HG03565 (cell line): ENCODE results near the gene MRGPRD.
"Not testable (repeated sequence)": the region's sequence is repeated elsewhere in the genome, so short reads cannot be mapped to it uniquely, and the experiment has no call there.

Experiments
- ATAC-seq: cut with Tn5 transposase; IDR thresholded peaks from one replicate; pipeline ENCODE4 v1.9.1; 2021; ENCODE audit warnings: mild to moderate bottlenecking, moderate library complexity; ENCODE audit not compliant: unreplicated experiment

The MRGPRD gene

DNA sequence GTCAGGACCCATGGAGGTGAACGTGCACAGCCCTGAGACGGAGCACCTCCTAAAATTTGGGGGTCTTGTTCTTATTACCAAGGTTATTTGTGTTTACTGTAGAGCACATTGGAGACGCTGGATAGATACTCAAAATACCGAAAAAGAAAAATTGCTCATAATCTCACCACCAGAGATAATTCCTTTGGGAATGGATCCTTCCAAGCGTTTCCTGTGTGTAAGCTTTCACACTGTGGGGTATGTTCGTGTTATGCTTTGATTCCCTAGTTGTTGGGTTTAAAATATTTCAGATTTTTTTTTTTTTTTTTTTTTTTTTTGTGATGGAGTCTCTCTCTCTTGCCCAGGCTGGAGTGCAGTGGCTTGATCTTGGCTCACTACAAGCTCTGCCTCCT lies 14.1 kb upstream of the MRGPRD start:
- no peak for ATAC-seq

DNA sequence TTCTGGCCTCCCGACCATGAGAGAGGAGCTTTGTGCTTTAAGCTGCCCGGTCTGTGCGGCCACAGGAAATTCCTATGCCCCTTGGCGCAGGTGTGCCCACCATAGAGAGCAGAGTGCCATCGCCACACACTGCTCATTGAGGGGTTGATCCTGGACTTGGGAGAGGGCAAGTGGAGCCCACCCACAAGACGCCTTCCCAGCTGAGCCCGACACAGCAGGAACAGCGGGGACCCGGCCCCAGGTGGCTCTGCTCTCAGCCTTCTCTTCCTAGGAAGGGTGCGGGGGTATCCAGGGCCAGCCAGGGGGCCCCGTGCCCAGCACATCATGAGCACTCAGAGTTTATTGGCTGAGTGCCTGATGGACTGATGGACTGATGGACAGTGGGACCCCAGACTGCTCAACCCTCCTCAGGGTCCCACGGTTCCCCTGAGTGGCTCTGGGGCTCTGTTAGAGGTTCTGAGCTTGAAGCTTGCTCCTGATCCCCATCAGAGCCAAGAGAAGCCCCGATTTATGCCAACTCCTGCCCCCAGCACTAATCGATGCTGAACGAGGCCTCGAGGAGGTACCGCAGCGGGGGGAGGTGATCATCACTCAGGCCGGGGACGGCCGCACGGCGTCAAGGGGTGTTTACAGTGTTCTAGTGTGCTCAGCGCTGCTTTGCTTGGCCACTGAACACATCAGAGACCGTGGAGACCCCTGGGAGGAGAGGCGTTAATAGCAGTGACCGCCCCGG lies 13.5 kb upstream of the MRGPRD start:
- no peak for ATAC-seq

DNA sequence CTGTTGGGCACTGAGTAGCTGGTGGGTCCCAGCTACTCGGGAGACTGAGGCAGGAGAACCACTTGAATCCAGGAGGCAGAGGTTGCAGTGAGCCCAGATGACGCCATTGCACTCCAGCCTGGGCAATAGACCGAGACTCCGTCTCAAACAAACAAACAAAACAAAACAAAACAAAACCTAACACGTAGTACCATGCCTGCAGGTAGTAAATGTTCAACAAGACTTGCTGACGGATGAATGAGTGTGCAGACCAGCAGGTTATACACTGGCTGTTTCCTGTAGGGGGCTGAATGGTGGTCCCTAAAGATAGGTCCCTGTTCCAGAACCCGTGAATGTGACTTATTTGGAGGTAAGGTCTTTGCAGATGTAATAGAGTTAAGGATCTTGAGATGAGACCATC lies 12.8 kb upstream of the MRGPRD start:
- no peak for ATAC-seq

DNA sequence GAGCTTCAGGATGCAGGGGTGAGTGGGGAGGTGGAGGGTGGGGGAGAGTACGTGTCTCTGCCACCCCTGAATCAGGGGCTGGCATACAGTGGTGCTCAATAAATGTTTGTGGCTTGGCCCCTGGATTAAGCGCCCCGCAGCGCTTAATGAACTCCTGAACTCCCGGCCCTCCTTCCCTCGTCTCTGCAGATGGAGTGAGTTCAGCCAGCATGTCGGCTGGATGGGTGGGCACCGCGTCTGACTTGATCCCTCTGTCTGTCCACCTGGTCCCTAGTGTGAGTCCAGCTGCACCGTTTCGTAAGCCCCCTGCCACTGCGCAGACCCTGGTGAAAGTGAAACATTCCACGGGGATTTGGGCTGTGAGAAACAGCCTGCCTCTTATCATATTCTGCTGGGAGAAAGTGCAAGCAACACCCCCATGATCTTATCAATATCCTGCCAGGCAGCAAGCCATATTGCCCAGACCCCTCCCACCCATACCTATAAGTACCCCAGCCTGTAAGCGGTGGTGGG lies 12.0 kb upstream of the MRGPRD start:
- no peak for ATAC-seq

DNA sequence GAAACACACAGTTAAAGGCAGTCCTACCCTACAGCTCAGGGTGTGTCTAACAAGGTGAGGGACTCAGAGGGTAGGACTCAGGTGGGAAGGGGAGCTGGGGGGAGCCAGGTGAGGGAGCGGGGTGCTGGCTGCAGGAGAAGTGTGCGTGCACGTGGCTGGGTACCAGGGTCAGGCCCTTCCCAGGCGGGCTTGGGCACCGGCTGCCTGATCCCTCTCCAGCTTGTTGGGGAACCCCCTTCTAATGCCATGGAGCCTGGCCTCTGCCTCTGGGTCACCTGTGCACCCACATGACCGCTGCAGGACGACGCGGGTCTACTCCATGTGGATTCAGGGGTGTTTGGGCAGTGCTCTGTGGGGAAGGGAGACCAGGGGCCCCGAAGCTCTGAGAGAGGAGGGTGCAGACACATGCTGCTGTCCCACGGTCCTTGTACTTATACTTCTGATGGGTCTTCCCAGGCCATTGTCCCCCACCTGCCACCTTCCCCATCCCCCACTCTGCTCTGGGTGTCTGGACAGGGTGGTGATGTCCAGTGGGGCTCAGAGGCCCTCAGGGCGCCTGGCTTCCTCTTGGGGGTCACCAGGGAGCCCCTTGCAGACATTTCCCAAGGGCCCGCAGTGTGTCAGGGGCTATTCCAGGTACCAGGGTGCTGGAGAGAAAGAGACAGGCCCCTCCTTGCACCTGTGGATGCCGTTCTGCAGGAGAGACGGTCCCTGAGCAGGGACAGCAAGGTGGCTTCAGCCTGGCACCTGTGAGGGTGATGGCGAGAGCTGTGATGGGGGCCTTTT lies 10.4 kb upstream of the MRGPRD start:
- ATAC-seq = no peak

DNA sequence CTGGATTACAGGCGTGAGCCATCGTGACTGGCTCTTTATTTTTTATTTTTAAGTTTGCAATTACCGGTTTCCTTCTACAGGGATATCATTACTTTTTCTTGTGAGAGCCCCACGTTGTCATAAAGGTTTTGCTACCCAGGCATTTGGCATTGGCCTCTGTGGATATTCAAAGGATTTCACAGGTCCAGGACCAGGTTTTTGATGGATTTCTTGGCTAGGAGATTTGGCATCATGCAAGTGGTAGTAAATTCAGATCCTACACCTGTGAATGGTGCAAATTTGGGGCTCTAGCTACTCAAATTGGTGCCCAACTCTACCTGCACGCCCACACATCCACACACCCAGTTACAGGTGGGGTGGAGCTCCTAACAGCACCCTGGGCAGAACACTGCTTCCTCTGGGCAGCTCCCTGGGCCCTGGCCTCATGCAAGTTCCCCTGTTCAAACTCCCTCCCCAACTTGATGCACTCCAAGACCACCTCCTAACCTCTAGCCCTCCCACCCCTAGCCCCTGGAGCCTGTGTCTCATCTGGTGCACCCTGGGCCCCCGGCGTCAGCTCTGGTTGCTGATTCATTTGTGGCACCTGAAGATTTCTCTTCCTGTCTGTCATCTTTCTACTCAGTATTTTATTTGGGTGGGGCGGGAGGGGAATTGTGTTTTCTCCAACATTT lies 9.3 kb upstream of the MRGPRD start:
- ATAC-seq = no peak

DNA sequence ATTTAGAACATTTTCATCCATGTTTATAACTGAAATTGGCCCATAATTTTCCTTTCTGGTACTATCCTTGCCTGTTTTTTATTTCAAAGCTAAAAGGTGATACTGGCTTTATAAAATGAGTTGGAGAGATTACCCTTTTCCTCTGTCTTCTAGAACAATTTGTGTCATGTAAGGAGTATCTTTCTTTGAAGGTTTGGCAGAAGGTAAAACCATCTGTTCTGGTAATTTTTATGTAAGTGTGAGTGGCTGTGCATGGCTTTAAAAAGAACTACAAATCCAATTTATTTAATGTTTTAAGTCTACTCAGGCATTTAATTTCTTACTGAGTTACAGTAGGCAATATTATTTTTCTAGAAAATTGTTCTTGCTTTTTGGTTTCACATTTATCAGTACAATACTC lies 7.7 kb upstream of the MRGPRD start:
- no peak for ATAC-seq

DNA sequence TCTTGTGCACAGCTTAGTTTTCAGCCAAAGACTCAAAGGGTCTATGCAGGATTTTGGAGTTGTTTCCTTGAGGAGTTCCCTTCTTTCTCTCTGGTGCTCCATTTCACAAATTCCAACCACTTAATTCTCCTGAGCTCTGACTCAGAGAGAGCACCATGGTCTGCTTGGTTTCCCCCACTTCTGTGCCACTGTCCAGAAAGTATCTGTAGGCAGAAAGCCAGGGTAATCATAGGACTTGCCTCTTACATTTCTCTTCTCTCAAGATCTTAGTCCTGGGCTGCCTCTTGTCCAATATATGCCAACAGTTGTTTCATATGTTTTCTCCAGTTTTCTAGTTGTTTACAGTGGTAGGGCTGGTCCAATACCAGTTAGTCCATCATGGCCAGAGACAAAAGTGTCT lies 6.4 kb upstream of the MRGPRD start:
- no peak for ATAC-seq

DNA sequence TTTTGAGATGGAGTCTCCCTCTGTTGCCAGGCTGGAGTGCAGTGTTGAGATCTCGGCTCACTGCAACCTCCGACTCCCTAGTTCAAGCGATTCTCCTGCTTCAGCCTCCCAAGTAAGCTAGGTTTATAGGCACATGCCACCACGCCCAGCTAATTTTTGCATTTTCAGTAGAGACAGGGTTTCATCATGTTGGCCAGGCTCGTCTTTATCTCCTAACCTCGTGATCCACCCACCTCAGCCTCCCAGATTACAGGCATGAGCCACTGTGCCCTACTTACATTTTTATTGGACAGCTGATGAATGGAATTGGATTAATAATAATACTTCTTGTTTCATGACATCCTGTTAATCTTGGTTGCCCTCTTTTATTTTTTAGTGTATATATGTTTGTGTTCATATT lies 3.0 kb upstream of the MRGPRD start:
- ATAC-seq = no peak

DNA sequence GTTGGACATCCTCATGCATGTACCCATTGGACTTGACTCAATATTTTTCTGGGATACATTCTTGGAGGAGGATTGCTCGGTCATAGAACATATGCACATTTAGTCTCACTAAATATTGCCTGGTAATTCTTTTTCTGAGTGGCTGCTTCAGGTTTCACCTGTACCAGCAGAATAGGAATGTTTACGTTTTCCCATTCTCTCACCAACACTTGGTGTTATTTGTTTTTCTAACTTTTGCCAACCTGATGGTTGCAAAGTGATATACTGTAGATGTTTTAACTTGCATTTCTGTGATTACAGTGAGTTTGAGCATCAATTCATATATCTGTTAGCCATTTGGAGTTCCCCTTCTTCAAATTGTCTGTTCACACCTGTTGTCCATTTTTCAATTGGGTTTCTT lies 1.3 kb upstream of the MRGPRD start:
- ATAC-seq = no peak

DNA sequence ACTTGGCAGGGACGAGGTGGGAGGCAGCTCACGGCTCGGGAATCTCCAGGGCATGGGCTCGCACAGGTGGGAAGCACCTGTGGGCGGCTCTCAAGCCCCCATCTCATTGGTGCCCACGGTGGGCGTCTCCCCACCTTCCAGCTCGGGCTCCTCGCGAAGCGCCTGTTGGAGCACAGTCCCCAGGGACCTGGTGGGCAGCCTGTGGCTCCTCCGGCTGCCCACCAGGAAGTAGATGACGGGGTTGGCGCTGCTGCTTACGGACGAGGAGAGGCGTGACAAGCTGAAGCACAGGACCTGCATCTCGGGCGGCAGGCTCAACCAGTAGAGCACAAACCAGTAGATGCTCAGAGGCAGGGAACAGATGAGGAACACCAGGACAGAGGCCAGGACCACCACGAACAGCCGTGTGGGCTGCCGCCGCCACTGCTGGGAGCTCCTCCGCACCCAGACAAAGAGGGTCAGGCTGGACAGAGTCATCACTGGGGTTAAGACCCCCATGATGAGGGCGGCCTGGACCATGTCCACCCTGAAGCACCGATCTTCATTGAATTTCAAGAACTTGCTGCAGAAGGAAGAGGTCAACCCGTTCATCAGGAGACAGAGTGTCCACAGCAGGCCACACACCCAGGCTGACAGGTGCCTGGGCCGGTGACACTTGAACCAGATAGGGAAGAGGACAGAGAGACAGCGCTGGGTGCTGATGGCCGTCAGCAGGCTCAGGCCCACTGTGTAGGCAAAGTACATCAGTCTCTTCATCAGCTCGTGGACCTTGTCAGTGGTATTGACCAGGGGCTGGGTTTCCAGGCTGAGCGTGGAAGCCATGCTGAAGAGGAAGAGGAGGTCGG lies 633 bp downstream of the MRGPRD start:
- no peak for ATAC-seq

DNA sequence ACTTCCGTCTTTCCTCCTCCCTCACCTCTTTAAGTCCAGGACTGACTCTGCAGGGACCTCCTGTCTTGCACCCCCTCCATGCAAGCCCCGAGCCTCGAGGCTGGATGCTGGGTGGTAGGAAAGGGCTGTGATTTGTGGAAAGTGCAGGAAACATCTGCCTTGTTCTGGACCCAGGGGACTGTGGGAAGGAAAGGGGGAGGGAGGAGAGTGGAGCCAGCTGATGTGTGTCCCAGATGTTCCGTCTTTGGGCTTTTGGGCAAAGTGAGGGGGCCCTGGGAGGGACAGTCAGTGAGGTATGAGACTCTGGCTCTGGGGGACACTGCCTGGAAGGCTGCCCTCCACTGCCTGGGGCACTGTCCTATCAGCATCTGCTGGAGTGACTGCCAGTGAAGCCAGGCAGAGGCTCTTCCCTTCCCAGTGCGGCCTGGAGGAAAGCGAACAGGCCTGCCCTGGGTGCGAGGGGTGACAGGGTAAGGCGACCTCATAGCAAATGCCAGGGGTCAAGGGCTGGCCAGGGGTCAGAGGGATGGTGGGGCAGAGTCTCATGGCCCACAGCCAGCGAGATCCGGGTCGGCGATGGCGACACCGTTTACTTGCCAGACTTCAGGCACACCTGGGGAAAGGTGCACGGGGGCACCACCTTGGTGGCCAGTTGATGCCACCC lies 1.7 kb downstream of the MRGPRD start:
- no peak for ATAC-seq

DNA sequence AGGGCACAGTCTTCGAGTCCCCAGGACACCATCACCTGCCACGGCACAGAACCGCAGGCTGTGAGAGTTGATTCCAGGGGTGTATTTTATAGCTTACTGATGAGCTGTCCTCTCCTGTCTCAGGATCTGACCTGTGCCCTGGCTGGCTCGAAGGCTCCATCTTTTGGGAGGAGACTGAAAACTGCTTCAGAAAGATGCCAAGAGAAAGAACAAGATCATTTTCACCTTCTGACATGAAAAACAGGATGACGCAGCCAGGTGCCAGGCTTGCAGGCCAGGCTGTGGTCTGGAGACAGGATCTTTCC lies 2.2 kb downstream of the MRGPRD start:
- ATAC-seq = no peak

DNA sequence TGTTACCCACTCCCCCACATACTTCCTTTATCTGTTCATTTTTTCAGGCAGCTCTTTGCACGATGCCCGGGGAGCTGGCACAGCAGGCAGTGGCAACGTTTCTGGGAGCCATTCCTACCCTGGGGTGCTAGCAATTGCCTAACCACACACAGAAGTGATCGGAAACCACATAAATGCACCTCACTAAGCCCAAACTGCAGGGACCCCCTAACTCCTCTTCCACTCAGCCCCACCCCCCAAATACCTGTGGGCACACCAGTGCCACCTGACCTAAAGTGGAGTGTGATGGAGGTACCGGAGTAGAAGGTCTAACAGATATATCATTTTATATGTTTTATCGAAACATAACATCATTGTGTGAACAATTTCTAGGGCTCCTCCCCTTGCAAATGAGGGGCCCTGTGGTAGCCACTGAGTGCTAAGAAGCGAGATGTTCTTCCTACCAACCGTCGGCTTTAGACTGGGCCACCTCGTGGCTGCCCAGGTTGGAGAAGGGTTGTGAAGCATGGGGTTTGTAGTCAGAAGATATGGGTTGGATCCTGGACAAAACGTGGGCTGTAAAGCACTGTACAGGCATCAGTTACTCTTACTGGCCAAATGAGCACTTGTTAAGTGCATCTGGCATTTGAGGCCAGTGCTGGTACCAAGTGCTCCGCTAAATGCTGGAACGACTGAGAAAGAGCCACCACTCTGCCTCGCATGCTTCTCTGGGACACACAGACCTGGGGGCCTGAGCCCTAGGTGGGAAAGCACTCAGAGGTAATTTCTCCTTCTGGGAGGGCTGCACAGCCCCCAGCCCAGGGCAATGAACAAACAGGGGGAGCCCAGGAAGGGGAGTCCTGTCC lies 2.8 kb downstream of the MRGPRD start:
- no peak for ATAC-seq

DNA sequence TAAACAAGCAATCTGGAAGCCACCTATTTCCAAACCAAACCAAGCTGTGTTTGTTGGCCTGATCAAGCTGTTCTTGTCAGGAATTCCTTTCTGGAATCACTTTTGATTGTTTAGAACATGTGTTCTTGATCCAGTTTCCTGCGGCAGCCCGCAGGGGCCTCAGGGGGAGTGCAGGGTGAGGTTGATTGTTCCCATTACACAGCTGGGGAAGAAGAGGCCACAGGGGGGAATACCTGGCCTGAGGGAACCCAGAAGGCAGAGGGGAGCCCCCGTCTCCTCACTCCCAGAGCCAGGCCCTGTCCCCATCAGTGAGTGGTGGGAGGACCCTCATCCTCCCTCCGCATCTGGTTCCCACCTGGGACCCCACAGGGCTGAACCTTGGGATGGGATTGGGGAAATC lies 4.2 kb downstream of the MRGPRD start:
- ATAC-seq = no peak

DNA sequence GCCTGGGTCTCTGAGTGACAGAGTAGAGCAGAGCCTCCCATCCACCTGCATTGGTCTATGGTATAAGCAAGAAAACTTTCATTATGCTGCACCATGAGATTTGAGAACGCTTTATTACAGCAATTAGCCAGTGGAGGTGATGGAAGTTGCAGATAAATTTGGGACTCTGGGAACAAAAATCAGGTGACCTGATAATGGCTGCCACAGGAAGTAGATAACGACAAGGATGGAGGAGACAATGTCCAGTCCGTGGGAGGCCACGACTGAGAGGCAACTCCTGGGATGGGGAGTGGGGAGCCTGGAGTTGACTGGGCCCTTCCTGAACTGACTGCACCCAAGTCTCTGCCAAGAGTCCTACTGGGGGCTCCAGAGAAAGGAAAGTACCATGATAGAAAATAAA lies 4.7 kb downstream of the MRGPRD start:
- no peak for ATAC-seq

DNA sequence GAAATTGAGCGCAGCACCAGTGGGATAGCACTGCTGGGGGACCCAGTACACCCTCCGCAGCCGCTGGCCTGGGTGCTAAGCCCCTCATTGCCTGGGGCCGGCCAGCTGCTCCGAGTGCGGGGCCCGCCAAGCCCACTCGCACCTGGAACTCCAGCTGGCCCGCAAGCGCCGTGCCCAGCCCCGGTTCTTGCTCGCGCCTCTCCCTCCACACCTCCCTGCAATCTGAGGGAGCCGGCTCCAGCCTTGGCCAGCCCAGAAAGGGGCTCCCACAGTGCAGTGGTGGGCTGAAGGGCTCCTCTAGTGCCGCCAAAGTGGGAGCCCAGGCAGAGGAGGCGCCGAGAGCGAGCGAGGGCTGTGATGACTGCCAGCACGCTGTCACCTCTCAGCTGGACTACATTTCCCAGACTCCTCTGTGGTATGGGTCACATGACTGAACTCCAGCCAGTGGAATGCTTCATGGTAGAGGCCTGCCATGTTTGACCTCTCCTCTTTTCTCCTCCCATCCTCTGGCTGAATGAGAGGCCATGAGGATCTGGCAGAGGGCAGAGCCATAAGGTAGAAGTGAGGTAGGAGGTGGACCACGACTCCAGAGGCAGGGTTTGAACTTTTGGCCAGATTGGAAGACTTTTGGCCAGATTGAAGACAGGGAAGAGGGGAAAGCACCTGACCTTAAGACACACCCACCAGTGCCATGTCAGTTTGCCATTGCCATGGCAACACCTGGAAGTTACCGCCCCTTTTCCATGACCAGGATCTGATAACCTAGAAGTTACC lies 6.2 kb downstream of the MRGPRD start:
- no peak for ATAC-seq

DNA sequence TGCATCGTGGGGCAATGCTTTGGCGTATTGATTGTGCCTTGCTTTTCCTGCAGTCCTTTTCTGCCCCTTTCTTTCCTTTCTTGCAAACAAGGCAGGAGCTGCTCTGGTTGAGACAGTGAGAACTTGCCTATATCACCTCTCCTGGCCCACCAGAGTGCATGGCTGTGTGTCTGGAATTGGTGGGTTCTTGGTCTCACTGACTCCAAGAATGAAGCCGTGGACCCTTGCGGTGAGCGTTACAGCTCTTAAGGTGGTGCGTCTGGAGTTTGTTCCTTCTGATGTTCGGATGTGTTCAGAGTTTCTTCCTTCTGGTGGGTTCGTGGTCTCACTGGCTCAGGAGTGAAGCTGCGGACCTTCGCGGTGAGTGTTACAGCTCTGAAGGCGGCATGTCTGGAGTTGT lies 7.1 kb downstream of the MRGPRD start:
- ATAC-seq = not testable (repeated sequence)

DNA sequence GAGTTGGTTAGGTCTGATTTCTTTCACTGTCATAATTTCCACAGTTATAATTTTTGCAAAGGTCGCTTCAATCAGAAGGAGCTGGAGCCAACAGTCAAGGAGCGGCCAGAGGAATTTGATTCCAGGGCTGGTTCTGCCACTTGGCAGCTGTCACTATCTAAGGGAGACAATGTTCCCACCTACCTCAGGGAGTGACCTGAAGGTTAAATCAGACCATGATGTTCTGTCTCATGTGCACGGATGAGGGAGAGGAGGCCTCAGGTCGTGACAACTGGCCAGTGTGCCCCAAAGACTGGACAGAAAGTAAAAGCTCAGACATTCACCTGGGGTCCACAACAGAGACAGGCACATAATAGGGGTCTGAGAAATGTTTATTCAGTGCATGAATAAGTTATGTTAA lies 7.6 kb downstream of the MRGPRD start:
- ATAC-seq = no peak
